Breast epithelium (tissue), 4 donors: ENCODE data around the gene ASAP2. TPM values are rescaled to one million over a fixed set of nuclear protein-coding genes. Genes with fewer than 3 reads are reported as not detected.

Source experiments
- DNase-seq, 2 donors: peaks; one replicate each; pipeline ENCODE4 v3.0.0-alpha.2; 2019; ENCODE audit warnings: low spot score in 2 of 2
- H3K27ac ChIP-seq, 2 donors: fragments of 200-600 bp; sonication (generic) in 1 of 2; one replicate each; pipeline ENCODE4 v1.5.1; 2016 to 2019; ENCODE audit warnings: mild to moderate bottlenecking in 1 of 2
- H3K27me3 ChIP-seq, 2 donors: fragments of 200-600 bp; sonication (generic) in 1 of 2; one replicate each; pipeline versions ENCODE4 v1.5.1 to v1.6.0; 2017 to 2019; ENCODE audit warnings: control low read depth in 1 of 2, mild to moderate bottlenecking in 1 of 2
- H3K36me3 ChIP-seq: fragments of 200-600 bp; one replicate; pipeline ENCODE4 v1.5.1; 2019
- H3K4me1 ChIP-seq, 2 donors: fragments of 200-600 bp; sonication (generic); one replicate each; pipeline ENCODE4 v1.5.1; 2016 to 2019; ENCODE audit warnings: control low read depth in 1 of 2
- H3K4me3 ChIP-seq, 3 donors: fragments of 200-600 bp; sonication (generic); 1 replicate in 2 of 3; 2 replicates in 1 of 3; pipeline ENCODE4 v1.5.1; 2016 to 2019; ENCODE audit warnings: mild to moderate bottlenecking in 3 of 3, moderate library complexity in 2 of 3
- H3K9me3 ChIP-seq, 2 donors: fragments of 200-600 bp; sonication (generic) in 1 of 2; one replicate each; pipeline ENCODE4 v1.5.1; 2016 to 2019; ENCODE audit warnings: control low read depth in 1 of 2
- POLR2A ChIP-seq: fragments of 450-650 bp; IDR thresholded peaks from one replicate; pipeline ENCODE4 v1.6.1; 2016; ENCODE audit warnings: antibody characterized with exemption, mild to moderate bottlenecking, moderate library complexity
- POLR2AphosphoS5 ChIP-seq, 3 donors: sonication (generic); formaldehyde crosslinking; IDR thresholded peaks; one replicate each; pipeline ENCODE4 v1.6.1; 2017; ENCODE audit warnings: antibody characterized with exemption in 3 of 3
- intact Hi-C: fragments of 100-400 bp; cut with DNase I; formaldehyde crosslinking; loops from one replicate; pipeline ENCODE4 v1.15.1; 2023; ENCODE audit warnings: low total_unique reads
- total RNA-seq, 3 donors: library from RNA; depleted of rRNA; stranded (reverse); fragments of >200 nt; gene quantifications; one replicate each; pipeline ENCODE4 v1.1.0, GENCODE V29; 2016
- TF ChIP-seq, protein P1 (sequence below), 3 donors: fragments of 450-650 bp; IDR thresholded peaks; one replicate each; pipeline ENCODE4 v1.5.1; 2016 to 2017; ENCODE audit warnings: antibody characterized with exemption in 3 of 3, mild to moderate bottlenecking in 3 of 3, moderate library complexity in 3 of 3

Gene ASAP2
- total RNA-seq, 3 donors from 2014 or later: 14.5 to 24.2 (median 21.0) TPM

DNA sequence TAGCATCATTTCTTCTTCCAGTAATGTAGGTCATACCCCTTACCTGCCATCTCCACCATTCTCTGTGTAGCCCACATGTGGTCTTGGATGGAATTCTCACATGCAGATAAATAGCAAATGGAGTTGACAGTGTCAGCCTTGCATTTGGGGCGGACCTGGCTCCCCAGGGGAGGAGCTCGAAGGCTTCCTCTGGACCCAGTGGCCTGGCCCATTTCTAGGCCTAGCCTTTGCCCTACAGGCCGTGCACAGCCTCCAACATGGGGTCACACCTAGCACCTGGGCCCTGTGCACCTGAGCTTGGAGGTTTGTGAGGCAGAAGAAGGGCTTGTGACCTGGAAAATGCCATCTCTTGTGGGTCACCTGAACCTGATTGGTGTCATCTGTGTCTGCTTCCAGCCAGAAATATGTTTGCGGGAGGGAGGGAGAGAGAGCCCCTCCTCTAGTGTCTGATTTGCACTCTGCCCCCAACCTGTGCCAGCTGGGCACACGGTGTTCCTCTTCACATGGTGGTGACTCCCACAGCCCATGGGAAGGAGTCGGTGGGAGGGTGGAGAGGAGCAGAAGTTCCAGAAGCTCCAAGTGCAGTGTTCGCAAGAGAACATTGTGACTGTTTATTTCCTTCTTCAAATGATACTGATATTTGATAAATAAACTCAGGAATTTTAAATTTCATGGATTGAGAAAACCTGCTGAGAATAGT, 183.7 kb downstream of the ASAP2 start:
- Histone ChIP-seq H3K4me1 (no peaks in the 10 kb centered on the region), H3K27me3 (no peaks in the 10 kb centered on the region), H3K9me3 (no peaks in the 10 kb centered on the region), H3K4me3 (no peak overlapping the region), H3K36me3 (no peaks in the 10 kb centered on the region), H3K27ac (no peak overlapping the region)
- intact Hi-C loops: no loop called here
- no peak for DNase-seq
- TF ChIP-seq POLR2A (no peak), POLR2AphosphoS5 (IDR thresholded peaks at IDR 0.05) (no peak)
- TF ChIP-seq, protein P1, sequence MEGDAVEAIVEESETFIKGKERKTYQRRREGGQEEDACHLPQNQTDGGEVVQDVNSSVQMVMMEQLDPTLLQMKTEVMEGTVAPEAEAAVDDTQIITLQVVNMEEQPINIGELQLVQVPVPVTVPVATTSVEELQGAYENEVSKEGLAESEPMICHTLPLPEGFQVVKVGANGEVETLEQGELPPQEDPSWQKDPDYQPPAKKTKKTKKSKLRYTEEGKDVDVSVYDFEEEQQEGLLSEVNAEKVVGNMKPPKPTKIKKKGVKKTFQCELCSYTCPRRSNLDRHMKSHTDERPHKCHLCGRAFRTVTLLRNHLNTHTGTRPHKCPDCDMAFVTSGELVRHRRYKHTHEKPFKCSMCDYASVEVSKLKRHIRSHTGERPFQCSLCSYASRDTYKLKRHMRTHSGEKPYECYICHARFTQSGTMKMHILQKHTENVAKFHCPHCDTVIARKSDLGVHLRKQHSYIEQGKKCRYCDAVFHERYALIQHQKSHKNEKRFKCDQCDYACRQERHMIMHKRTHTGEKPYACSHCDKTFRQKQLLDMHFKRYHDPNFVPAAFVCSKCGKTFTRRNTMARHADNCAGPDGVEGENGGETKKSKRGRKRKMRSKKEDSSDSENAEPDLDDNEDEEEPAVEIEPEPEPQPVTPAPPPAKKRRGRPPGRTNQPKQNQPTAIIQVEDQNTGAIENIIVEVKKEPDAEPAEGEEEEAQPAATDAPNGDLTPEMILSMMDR (IDR thresholded peaks at IDR 0.05): no peak

DNA sequence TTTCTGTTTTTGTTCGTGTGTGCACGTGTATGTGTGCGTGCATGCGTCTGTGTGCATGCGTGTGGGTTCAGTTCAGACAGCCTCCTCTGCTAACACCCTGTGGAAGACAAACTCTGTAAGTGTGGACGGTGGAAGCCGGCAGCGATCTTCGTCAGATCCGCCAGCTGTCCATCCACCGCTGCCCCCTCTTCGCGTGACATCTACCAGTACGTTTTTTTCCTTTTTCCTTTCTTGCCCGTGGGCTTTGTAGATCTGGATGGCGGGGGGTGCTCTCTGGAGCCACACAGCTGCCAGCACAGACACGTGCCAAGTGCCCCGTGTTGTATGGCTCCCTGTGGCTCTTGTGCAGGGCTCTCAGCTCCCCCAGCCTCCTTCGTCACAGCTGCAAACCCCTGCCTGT, 184.4 kb downstream of the ASAP2 start:
- TF ChIP-seq POLR2AphosphoS5 (IDR thresholded peaks at IDR 0.05) (no peak), POLR2A (no peak)
- TF ChIP-seq, protein P1 (IDR thresholded peaks at IDR 0.05): no peak
- Histone ChIP-seq H3K4me3 (no peak overlapping the region), H3K36me3 (no peaks in the 10 kb centered on the region), H3K4me1 (no peaks in the 10 kb centered on the region), H3K27ac (no peak overlapping the region), H3K27me3 (no peaks in the 10 kb centered on the region), H3K9me3 (no peaks in the 10 kb centered on the region)
- no peak for DNase-seq
- intact Hi-C loops: no loop called here

DNA sequence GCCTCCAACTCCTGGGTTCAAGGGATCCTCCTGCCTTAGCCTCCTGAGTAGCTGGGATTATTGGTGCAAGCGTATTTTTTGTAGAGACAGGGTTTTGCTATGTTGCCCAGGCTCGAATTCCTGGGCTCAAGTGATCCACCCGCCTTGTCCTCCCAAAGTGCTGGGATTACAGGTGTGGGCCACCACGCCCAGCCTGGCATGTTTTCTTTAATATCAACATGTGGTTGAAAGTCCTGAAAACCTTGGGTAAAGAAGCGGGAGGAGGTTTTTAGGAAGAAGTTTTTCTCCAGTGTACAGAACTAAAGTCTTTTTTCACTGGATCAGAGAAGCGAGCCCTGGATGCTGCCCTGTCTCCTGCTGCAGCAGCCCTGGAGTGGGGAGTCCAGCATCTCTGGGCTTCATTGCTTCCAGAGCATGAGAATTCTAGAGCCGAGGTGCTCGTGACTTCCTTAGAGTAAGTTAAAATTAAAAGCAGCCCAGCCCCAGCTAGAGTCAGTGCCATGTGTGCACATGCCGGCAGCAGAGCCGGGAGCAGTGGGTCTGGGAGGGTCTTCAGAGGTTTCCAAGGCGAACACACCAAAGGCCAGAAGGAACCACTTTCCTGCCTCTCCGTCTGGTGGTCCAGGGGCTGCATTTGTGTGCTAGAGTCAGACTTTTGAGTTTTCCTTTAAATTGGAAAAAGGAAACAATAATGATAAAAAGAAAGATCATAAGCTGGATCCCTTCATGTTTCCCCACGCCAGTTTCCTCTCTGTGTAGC, 185.5 kb downstream of the ASAP2 start:
- H3K36me3 ChIP-seq: no peaks in the 10 kb centered on the region
- H3K4me1 ChIP-seq: no peaks in the 10 kb centered on the region
- no peak overlapping the region for H3K4me3 ChIP-seq
- H3K27ac ChIP-seq: peak overlapping the region; percentile 70 to 88
- TF ChIP-seq POLR2A (no peak), POLR2AphosphoS5 (IDR thresholded peaks at IDR 0.05) (no peak)
- TF ChIP-seq, protein P1 (IDR thresholded peaks at IDR 0.05): no peak
- H3K27me3 ChIP-seq: no peaks in the 10 kb centered on the region
- no peak for DNase-seq
- H3K9me3 ChIP-seq: no peaks in the 10 kb centered on the region
- intact Hi-C loops: no loop called here

DNA sequence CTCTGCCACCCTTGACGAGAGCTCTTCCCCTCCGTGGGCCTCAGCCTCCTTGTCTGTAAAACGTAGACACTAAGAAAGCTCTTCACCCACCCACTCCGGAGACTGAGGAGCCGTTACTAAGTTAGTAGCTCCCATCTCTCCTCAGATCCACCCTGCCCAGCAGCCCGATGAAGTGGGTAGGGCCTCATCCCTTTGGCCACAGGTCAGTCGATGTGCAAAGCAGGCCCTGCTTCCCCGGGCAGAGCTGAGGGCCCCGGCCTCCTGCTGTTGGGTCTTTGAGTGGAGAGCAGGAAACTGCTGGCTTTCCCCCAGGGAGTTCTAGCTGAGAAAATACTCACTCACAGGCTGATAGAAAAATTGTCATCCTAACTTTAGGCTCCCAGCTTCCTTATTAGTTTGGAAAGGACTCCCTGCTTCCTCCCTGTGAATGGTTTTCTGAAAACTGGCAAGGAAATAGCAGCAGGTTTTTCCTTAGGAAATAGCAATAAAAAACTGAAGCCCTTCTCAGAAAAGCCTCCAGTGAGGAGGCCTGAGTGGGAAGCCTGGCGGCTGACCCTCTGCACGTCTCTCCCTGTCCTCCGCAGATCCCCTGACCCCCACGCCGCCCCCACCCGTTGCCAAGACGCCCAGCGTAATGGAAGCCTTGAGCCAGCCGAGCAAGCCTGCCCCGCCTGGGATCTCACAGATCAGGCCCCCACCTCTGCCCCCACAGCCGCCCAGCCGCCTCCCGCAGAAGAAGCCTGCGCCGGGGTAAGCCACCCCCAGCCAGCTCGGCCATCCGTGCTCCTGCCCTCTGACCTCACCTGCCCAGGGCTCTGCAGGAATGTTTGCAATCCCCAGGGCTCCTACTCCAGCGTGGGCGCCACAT, 186.5 kb downstream of the ASAP2 start:
- no peaks in the 10 kb centered on the region for H3K27me3 ChIP-seq
- no peak overlapping the region for H3K4me3 ChIP-seq
- intact Hi-C loops: no loop called here
- no peak for TF ChIP-seq POLR2AphosphoS5 (IDR thresholded peaks at IDR 0.05)
- TF ChIP-seq, protein P1 (IDR thresholded peaks at IDR 0.05): no peak
- TF ChIP-seq POLR2A: no peak
- no peaks in the 10 kb centered on the region for H3K4me1 ChIP-seq
- no peak for DNase-seq
- H3K9me3 ChIP-seq: no peaks in the 10 kb centered on the region
- no peaks in the 10 kb centered on the region for H3K36me3 ChIP-seq
- H3K27ac ChIP-seq: peak overlapping the region; percentile 70 to 88
